ENCODE measurements around the gene MOB2.

GRCh38 chr11:1472180-1473005 lies 14.2 kb downstream of the MOB2 start:
- no peak for TF ChIP-seq CTCF (IDR thresholded peaks at IDR 0.05)
- TF ChIP-seq POLR2A (IDR thresholded peaks at IDR 0.05), result no peak
